ENCODE data around the gene SP8.

SP8 gene

DNA sequence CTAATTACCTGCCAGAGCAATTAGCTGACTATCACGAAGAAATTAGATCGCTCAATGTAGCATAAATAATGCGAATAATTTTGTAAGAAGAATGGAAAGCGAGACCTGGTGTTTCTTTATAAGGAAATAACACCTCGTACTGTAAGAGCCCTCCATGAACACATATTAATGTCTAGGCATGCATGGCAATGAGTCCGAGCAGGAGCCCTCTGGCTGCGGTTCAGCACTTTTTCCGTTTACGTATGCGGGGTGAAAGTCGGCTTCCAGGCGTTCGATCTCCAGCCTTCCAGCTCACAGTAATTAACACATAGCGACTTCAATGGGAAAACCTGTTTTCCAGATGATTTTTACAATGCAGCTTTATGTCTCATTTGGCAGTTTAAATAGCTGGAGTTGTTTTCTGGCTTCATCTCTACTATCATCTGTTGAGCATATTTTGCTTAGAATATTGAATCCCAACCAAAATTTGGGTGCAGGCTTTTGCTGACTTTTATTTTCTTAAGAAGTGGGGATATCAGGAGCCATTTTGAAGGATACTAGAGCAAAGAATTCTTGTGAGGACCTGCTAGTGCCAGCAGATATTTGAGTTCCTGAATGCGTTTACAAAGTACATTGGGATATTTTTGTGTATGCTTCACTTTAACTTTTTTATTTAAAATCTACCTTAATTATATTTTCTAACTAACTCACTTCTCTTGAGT is 7.2 kb upstream of the SP8 start:
- DNase-seq: no peak

- DNase-seq: no peak
Observed at GRCh38 chr7:20793248-20793647, 6.6 kb upstream of the SP8 start.

- DNase-seq: no peak
Observed at GRCh38 chr7:20791538-20792434, 5.1 kb upstream of the SP8 start.

GRCh38 chr7:20790375-20790774 is 3.7 kb upstream of the SP8 start:
- DNase-seq: no peak

- DNase-seq: no peak
Observed at GRCh38 chr7:20788420-20788990, 1.8 kb upstream of the SP8 start.

GRCh38 chr7:20787660-20788419 is 1.2 kb upstream of the SP8 start:
- no peak for DNase-seq

GRCh38 chr7:20786421-20786778 is 286 bp downstream of the SP8 start:
- no peak for DNase-seq

- no peak for DNase-seq
Observed at GRCh38 chr7:20786049-20786412, 655 bp downstream of the SP8 start.

DNA sequence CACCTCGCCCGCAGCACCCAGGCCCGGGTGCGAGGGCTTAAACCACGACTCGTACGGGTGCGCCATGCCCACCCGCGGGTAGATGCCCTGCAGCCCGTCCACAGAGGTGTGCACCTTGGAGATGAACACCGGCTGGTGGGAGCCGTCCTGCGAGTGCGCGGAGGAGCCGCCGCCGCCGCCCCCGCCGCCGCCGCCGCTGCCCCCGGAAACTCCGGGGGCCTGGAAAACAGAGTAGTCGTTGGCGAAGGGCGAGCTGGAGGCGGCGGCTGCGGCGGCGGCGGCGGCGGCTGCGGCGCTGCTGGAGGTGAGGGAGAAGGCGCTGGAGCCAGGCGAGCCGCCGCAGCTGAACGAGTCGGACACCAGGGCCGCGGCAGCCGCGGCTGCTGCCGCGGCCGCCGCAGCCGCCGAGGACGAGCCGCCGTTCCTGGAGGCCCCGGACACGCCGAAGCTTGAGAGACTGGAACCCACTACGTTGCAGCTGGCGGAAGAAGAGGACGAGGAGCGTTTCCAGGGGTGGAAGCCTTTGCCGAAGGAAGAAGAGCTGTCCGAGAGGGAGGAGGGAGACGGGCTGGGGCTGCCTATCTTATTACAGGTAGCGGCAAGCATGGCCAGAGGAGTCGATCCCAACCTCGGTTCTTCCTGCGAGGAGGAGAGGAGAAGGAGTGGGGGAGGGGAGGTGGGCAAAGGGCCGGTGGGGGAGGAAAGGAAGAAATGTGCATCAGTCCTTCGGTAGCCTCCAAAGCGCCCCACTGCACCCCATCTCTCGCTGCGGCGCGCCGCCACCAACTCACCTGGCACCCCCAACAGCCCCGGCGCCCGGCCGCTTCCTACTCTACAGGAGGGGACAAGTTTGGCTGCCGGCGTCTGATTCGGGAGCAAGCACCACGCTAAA is 1.3 kb downstream of the SP8 start:
- no peak for DNase-seq

- DNase-seq: no peak
Observed at GRCh38 chr7:20784388-20785156, 2.1 kb downstream of the SP8 start.

DNA sequence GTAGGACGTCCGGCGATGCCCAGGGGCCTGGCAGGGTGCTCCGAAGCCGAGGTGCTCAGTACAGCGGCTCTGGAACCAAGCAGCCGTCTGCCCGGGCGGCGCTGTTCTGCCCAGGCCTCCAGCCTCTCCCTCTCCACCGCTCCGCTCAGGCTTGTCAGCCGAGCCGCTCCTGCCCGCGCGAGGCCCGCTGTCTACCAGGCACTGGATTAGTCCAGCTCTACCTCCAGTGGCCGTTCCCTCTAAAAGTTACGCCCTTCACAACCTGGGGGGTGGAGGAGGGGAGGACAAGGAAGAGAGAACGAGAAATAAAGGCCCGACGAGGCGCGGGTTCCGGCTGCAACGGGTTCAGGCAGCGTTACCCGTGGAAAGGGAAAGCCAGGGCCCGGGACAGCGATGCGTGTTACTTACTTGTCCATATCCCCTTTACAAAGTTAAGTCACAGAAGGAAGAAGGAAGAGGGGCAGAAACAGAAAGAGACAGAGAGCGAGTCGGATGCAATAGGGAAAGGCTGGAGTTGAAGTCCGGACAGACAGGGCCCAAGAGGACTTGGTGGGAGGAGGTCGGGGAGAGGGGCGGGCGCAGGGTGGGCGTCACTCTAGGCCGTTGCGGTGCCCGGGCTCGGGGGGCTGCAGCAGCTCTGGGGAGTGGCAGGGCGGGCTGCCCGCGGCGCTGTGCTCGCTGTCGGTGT is 2.8 kb downstream of the SP8 start:
- DNase-seq: no peak

DNA sequence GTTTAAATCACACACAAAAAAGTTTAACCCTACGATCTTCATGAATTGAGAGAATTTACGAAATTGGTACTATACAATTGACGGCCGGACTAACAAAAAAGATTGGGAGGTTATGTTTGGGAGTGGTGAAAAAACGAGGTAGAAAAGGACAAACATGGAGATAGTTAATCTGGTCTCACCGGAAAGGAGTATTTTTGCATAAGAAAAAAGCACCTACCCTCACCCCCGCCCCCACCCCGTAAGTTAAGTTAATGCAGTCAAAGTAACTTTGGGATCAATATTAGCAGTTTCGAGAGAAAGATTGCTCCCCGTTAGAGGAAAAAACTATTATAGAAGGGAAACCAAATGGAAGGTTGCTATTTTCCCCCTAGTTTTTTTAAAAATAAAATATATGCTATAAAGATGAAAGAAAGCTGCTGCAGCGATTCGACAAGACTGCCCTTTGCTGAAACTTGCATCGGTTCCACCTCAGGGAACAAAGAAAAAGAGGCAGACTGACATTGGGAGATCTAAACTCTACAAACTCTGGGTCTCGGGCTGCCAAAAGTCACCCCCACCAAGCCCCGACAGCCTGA is 3.5 kb downstream of the SP8 start:
- no peak for DNase-seq

- DNase-seq: no peak
Observed at GRCh38 chr7:20779041-20779440, 7.6 kb downstream of the SP8 start.

- DNase-seq: no peak
Observed at GRCh38 chr7:20778063-20778721, 8.5 kb downstream of the SP8 start.

GRCh38 chr7:20777377-20778062 is 9.2 kb downstream of the SP8 start:
- DNase-seq: no peak

DNA sequence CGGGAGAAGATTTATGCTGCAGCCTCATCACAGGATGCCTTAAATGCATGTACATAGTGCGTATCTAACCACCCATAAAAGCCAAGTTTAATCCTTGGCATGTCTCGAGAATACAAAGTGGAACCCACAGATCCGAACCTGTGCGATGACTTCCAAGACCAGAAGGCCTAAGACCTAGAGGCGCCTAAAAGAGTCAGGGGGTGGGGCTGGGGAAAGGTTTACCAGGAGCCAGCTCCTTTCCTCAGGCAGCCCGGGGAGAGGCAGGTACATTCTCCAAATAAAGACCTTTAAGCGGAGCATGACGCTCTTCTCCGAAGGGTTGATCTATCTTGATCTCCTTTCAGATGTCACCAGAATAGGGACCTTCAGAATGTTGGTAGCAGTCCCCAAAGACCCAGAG is 9.7 kb downstream of the SP8 start:
- DNase-seq: no peak

- DNase-seq: no peak
Observed at GRCh38 chr7:20776214-20776911, 10.3 kb downstream of the SP8 start.

DNA sequence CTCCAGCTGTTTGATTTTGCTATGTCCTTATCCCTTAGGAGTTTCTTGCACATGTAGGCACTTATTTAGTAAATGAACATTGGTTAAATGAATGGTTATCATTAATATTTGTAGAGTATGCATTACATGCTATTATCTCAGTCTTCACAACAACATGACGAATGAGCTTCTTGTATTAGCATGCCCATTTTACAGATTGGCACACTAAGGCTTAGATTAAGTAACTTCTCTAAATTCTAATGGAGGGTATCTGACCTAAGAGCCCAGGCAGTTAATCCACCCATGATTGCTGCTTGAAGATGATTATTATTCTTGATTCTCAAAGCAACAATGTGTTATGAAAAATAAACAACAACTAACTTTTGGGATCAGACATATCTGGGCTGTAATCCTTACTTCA is 32.7 kb downstream of the SP8 start:
- DNase-seq: no peak

- DNase-seq: no peak
Observed at GRCh38 chr7:20749906-20750305, 36.8 kb downstream of the SP8 start.
